Ascending aorta (tissue), 2 donors: ENCODE results near the gene MCFD2. TPM values are rescaled to one million over a fixed set of nuclear protein-coding genes. Genes with fewer than 3 reads are reported as not detected.

ENCODE experiments used
- DNase-seq, 2 donors: peaks; one replicate each; pipeline ENCODE4 v3.0.0-alpha.2; 2019; ENCODE audit warnings: low spot score in 2 of 2
- H3K27ac ChIP-seq, 2 donors: fragments of 200-600 bp; sonication (generic); one replicate each; pipeline ENCODE4 v1.5.1; 2016 to 2017; ENCODE audit warnings: mild to moderate bottlenecking in 1 of 2
- H3K27me3 ChIP-seq: fragments of 200-600 bp; sonication (generic); one replicate; pipeline ENCODE4 v1.5.1; 2017
- H3K36me3 ChIP-seq, 2 donors: fragments of 200-600 bp; sonication (generic); one replicate each; pipeline ENCODE4 v1.5.1; 2016
- H3K4me1 ChIP-seq, 2 donors: fragments of 200-600 bp; sonication (generic); one replicate each; pipeline ENCODE4 v1.5.1; 2016 to 2017; ENCODE audit warnings: mild to moderate bottlenecking in 1 of 2
- H3K4me3 ChIP-seq, 2 donors: fragments of 200-600 bp; sonication (generic); one replicate each; pipeline ENCODE4 v1.5.1; 2016 to 2017; ENCODE audit warnings: mild to moderate bottlenecking in 1 of 2
- H3K9me3 ChIP-seq, 2 donors: fragments of 200-600 bp; sonication (generic); one replicate each; pipeline ENCODE4 v1.5.1; 2016
- intact Hi-C: fragments of 100-400 bp; cut with DNase I; formaldehyde crosslinking; loops from one replicate; pipeline ENCODE4 v1.15.1; 2023
- total RNA-seq: library from RNA; depleted of rRNA; stranded (reverse); fragments of >200 nt; gene quantifications from one replicate; pipeline ENCODE4 v1.1.0, GENCODE V29; 2016
- TF ChIP-seq, protein P1 (sequence below), 3 experiments: fragments of 200-600 bp in 2 of 3; fragments of 450-650 bp in 1 of 3; sonication (generic) in 2 of 3; IDR thresholded peaks; one replicate each; pipeline ENCODE4 v1.5.1; 2016 to 2019; ENCODE audit warnings: antibody characterized with exemption in 3 of 3, mild to moderate bottlenecking in 1 of 3, moderate library complexity in 1 of 3

MCFD2 gene
- 171 TPM for total RNA-seq

DNA sequence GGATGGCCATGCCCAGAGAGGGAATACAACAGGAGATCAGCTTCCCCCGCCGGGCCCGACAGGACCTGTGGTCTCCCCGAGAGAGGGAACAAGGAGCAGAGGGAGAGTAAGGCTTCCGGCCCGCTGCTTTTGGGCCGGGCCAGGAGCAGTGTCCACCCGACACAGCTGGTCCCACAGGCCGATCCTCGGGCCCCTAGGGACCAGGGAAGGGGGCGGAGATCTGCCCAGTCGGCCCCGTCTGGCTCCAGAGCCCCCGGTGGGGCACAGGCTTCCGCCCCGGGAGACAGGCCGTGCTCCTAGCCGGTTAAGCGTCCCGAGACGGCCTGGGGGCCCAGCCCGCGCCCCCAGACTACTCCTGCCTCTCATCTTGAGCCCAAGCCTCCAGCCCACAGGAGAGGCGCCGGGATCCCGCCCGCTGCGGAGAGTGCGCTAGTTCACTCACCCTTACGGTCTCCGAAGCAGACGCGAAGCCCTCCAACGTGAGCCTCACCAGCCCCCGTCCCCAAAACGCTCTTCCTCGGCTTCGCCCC lies at the start of gene MCFD2:
Gene MCFD2 (minus strand): TSS at position 526 of the 530 bp plus-strand sequence. CDS start 6,635 bp downstream, outside the sequence.
- Histone ChIP-seq H3K9me3 (no peaks in the 10 kb centered on the region), H3K4me1 (peaks cover 4 to 25% of the 10 kb centered on the region in 2 donors), H3K27me3 (no peaks in the 10 kb centered on the region), H3K4me3 (peak within 1 kb of the TSS; percentile 83 to 88), H3K27ac (peak within 1 kb of the TSS; percentile 97 to 99), H3K36me3 (peaks cover 7 to 22% of the 10 kb centered on the region in 2 donors)
- intact Hi-C loops, result loop anchor here (2.0 to 5.0 kb wide), 4 partner anchors 69 to 407 kb away; no protein-coding TSS in a partner anchor
- peak in 1 of 2 donors; percentile 80 for DNase-seq
- TF ChIP-seq, protein P1, sequence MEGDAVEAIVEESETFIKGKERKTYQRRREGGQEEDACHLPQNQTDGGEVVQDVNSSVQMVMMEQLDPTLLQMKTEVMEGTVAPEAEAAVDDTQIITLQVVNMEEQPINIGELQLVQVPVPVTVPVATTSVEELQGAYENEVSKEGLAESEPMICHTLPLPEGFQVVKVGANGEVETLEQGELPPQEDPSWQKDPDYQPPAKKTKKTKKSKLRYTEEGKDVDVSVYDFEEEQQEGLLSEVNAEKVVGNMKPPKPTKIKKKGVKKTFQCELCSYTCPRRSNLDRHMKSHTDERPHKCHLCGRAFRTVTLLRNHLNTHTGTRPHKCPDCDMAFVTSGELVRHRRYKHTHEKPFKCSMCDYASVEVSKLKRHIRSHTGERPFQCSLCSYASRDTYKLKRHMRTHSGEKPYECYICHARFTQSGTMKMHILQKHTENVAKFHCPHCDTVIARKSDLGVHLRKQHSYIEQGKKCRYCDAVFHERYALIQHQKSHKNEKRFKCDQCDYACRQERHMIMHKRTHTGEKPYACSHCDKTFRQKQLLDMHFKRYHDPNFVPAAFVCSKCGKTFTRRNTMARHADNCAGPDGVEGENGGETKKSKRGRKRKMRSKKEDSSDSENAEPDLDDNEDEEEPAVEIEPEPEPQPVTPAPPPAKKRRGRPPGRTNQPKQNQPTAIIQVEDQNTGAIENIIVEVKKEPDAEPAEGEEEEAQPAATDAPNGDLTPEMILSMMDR (IDR thresholded peaks at IDR 0.05), result no peak

DNA sequence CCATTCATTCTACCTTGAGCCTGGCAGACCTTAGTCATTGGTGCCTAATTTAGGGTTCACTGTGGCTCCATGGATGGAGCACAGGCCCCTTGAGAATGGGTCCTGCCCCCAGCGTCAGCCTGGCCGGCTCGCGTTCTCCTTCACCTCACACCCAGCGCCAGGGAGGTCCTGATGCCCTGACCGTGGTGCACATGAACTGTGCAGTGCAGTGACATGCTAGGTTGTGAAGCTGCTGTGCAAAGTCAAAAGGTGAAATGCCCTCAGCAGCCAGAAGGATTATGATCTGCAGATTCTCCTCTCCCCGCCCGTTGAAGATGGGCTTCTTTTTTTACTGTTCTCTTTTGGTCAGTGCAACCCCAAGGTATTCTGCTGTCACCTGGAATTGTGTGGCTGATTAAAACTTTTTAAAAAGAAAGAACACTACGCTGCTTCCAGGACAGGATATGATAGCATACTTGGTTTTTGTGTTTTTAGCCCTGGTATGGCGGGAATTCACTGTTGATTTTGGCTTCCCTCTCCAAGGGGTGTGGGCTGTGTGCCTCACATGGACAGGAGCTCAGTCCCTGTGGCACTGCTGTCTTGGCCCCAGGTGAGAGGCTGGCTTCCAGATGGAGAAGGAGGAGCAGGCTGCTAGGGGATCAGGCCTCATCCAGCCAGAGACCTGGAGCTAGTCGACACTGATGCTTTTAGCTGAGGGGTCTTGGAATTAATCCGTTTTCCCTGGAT lies 49.4 kb upstream of the MCFD2 start:
- Histone ChIP-seq H3K27ac (peak overlapping the region; percentile 60 to 90), H3K4me3 (no peak overlapping the region), H3K27me3 (no peaks in the 10 kb centered on the region), H3K36me3 (peaks cover 0 to 17% of the 10 kb centered on the region in 2 donors), H3K9me3 (no peaks in the 10 kb centered on the region), H3K4me1 (peaks cover 21 to 51% of the 10 kb centered on the region in 2 donors)
- no peak for DNase-seq
- TF ChIP-seq, protein P1 (IDR thresholded peaks at IDR 0.05), result no peak
- intact Hi-C loops, result loop anchor here (2.0 kb wide), 1 partner anchor 22 kb away; no protein-coding TSS in a partner anchor

DNA sequence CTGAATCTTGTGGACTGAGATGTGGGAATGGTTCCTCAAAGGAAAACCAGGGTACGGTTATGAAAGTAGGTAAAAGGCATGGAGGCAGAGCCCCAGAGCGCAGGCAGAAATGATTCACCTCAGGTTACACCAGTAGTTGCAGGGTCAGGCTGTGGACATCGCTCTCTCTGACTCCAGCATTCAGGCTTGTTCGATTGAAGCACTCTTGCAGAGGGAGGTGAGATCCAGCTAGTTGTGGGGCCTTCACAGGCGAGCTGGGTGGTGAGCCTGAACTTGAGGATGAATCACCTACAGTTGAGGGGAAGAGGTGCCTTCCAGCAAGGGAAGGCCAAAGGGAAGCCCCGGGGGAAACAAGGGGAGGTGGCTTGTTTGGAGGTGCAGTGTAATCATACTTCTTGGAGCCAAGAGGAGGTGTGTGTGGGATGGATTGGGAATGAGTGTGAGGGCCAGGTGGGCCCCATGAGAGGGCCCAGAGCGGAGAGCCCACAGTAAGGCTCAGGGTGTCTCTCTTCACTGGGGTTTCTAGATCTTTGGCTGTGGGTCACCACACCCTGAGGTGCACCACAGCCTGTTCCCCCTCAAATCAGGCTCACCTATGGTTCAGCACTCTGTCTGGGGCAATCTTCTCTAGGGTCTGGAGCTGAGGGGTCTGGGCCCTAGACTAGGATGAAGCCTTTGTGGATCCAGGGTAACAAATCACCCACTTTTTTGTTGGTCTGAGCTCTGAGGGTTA lies 48.5 kb upstream of the MCFD2 start:
- Histone ChIP-seq H3K27me3 (no peaks in the 10 kb centered on the region), H3K36me3 (peaks cover 5 to 26% of the 10 kb centered on the region in 2 donors), H3K4me3 (no peak overlapping the region), H3K27ac (peak overlapping the region; percentile 60 to 90), H3K4me1 (peaks cover 14 to 43% of the 10 kb centered on the region in 2 donors), H3K9me3 (no peaks in the 10 kb centered on the region)
- intact Hi-C loops, result loop anchor here (2.0 kb wide), 1 partner anchor 21 kb away; no protein-coding TSS in a partner anchor
- DNase-seq, result no peak
- TF ChIP-seq, protein P1 (IDR thresholded peaks at IDR 0.05), result no peak

GRCh38 chr2:46963210-46963609 lies 47.6 kb upstream of the MCFD2 start:
- H3K27me3 ChIP-seq, result no peaks in the 10 kb centered on the region
- H3K9me3 ChIP-seq, result no peaks in the 10 kb centered on the region
- H3K27ac ChIP-seq, result peak overlapping the region; percentile 60 to 90
- intact Hi-C loops, result no loop called here
- peaks cover 14 to 35% of the 10 kb centered on the region in 2 donors for H3K36me3 ChIP-seq
- H3K4me3 ChIP-seq, result no peak overlapping the region
- TF ChIP-seq, protein P1 (IDR thresholded peaks at IDR 0.05), result no peak
- no peak for DNase-seq
- H3K4me1 ChIP-seq, result peaks cover 12 to 36% of the 10 kb centered on the region in 2 donors

DNA sequence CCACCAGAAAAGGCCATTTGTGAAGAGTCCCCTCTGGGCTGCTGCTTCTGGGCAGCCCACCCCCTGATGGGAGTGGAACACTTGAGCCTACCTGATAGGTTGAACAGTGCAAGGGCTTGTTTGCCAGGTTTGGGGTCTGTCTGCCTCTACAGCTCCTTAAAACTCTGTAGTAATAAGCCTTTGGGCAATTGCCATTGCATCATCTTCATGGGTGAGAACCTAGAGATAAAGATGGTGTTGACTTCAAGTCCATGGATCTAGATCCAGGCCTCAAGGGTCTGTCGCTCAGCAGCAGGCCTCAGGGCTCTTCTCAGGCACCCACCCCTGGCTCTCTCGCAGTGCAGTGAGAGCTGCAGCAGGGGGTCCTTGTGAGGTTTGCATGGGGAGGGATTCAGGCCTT lies 47.1 kb upstream of the MCFD2 start:
- intact Hi-C loops, result no loop called here
- H3K4me1 ChIP-seq, result peaks cover 10 to 32% of the 10 kb centered on the region in 2 donors
- no peaks in the 10 kb centered on the region for H3K9me3 ChIP-seq
- peak overlapping the region; percentile 56 to 90 for H3K27ac ChIP-seq
- H3K4me3 ChIP-seq, result no peak overlapping the region
- no peak for DNase-seq
- H3K27me3 ChIP-seq, result no peaks in the 10 kb centered on the region
- H3K36me3 ChIP-seq, result peaks cover 19 to 40% of the 10 kb centered on the region in 2 donors
- TF ChIP-seq, protein P1 (IDR thresholded peaks at IDR 0.05), result no peak
